Body of pancreas (tissue), 4 donors: ENCODE data around the gene ASTN1.

Experiments used
- POLR2A ChIP-seq, 3 donors: fragments of 450-650 bp; IDR thresholded peaks; one replicate each; pipeline ENCODE4 v1.6.1; 2016; ENCODE audit warnings: antibody characterized with exemption in 3 of 3, mild to moderate bottlenecking in 2 of 3
- TF ChIP-seq, protein P1 (sequence below), 7 experiments: fragments of 450-650 bp in 4 of 7; fragments of 200-600 bp in 3 of 7; sonication (generic) in 3 of 7; IDR thresholded peaks; one replicate each; pipeline ENCODE4 v1.5.1; 2016 to 2019; ENCODE audit warnings: antibody characterized with exemption in 7 of 7

DNA sequence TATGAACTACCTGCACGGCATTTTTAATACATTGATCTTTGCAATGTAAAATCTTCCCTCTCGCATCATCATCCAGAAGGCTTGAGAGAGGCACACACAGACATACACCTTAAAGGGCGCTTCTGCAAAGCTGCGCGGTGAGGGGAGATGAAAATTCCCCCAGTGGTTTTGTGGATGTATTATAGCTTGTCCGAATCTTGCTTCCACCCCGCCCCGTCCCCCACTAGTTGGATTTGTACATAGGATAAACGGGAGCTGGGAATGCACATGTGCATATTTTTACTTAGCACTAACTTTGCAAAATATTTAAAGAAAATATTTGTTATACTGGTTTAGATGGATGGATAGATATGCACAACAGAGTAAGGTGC lies 542 bp upstream of the ASTN1 start:
- TF ChIP-seq POLR2A (IDR thresholded peaks at IDR 0.05) = no peak
- TF ChIP-seq, protein P1, sequence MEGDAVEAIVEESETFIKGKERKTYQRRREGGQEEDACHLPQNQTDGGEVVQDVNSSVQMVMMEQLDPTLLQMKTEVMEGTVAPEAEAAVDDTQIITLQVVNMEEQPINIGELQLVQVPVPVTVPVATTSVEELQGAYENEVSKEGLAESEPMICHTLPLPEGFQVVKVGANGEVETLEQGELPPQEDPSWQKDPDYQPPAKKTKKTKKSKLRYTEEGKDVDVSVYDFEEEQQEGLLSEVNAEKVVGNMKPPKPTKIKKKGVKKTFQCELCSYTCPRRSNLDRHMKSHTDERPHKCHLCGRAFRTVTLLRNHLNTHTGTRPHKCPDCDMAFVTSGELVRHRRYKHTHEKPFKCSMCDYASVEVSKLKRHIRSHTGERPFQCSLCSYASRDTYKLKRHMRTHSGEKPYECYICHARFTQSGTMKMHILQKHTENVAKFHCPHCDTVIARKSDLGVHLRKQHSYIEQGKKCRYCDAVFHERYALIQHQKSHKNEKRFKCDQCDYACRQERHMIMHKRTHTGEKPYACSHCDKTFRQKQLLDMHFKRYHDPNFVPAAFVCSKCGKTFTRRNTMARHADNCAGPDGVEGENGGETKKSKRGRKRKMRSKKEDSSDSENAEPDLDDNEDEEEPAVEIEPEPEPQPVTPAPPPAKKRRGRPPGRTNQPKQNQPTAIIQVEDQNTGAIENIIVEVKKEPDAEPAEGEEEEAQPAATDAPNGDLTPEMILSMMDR (IDR thresholded peaks at IDR 0.05) = no peak
